Lower leg skin (tissue), 4 donors: ENCODE results near the gene TEX264. TPM values are rescaled to one million over a fixed set of nuclear protein-coding genes. Genes with fewer than 3 reads are reported as not detected.

Source experiments
- DNase-seq, 2 donors: peaks; one replicate each; pipeline ENCODE4 v3.0.0-alpha.2; 2019; ENCODE audit warnings: low spot score in 2 of 2
- H3K4me3 ChIP-seq: fragments of 200-600 bp; sonication (generic); 2 replicates; pipeline ENCODE4 v1.5.1; 2017; ENCODE audit warnings: mild to moderate bottlenecking, low read depth; ENCODE audit not compliant: poor library complexity, severe bottlenecking
- CTCF ChIP-seq, 3 donors: fragments of 450-650 bp; IDR thresholded peaks; one replicate each; pipeline ENCODE4 v1.5.1; 2016; ENCODE audit warnings: antibody characterized with exemption in 3 of 3, mild to moderate bottlenecking in 3 of 3, moderate library complexity in 2 of 3
- POLR2A ChIP-seq, 2 donors: fragments of 450-650 bp; IDR thresholded peaks; one replicate each; pipeline ENCODE4 v1.6.1; 2016 to 2017; ENCODE audit warnings: antibody characterized with exemption in 2 of 2, mild to moderate bottlenecking in 1 of 2, moderate library complexity in 1 of 2
- WGBS, 2 donors: methylation state at CpG; one replicate each; pipeline ENCODE4 v1.1.5; 2018; 5-methylcytosine and 5-hydroxymethylcytosine counted together
- intact Hi-C: fragments of 100-400 bp; cut with DNase I; formaldehyde crosslinking; loops from one replicate; pipeline ENCODE4 v1.15.0; 2023; ENCODE audit warnings: low total_unique reads
- total RNA-seq, 4 donors: library from RNA; depleted of rRNA; stranded (reverse); fragments of >200 nt; gene quantifications; one replicate each; pipeline ENCODE4 v1.1.0, GENCODE V29; 2016

TEX264 gene
- total RNA-seq, 4 donors from 2014 or later, result 103 to 232 (median 134) TPM

GRCh38 chr3:51691949-51692348, 20.9 kb downstream of the TEX264 start:
- no peak overlapping the region for H3K4me3 ChIP-seq
- DNase-seq, result no peak
- 30 to 32% methylated on average over 3 of the region's 3 CpGs for WGBS, 2 donors
- no peak for TF ChIP-seq CTCF (IDR thresholded peaks at IDR 0.05)
- TF ChIP-seq POLR2A (IDR thresholded peaks at IDR 0.05), result no peak
- intact Hi-C loops, result no loop called here

GRCh38 chr3:51692980-51693395, 21.9 kb downstream of the TEX264 start:
- no peak for DNase-seq
- TF ChIP-seq CTCF (IDR thresholded peaks at IDR 0.05) (no peak), POLR2A (IDR thresholded peaks at IDR 0.05) (no peak)
- intact Hi-C loops, result no loop called here
- no peak overlapping the region for H3K4me3 ChIP-seq
- 75 to 77% methylated on average over 8 of the region's 8 CpGs for WGBS, 2 donors

GRCh38 chr3:51696954-51697353, 25.9 kb downstream of the TEX264 start:
- WGBS, 2 donors, result 93 to 96% methylated on average over 10 of the region's 10 CpGs
- no peak for TF ChIP-seq CTCF (IDR thresholded peaks at IDR 0.05)
- TF ChIP-seq POLR2A (IDR thresholded peaks at IDR 0.05), result no peak
- no peak for DNase-seq
- H3K4me3 ChIP-seq, result no peak overlapping the region
- intact Hi-C loops, result no loop called here

- H3K4me3 ChIP-seq, result no peak overlapping the region
- WGBS, 2 donors, result 95 to 100% methylated on average over 6 of the region's 6 CpGs
- TF ChIP-seq CTCF (IDR thresholded peaks at IDR 0.05) (no peak), POLR2A (IDR thresholded peaks at IDR 0.05) (no peak)
- no peak for DNase-seq
- intact Hi-C loops, result no loop called here
Measured at GRCh38 chr3:51698209-51698608, 27.2 kb downstream of the TEX264 start.

- TF ChIP-seq POLR2A (IDR thresholded peaks at IDR 0.05) (no peak), CTCF (IDR thresholded peaks at IDR 0.05) (no peak)
- intact Hi-C loops, result no loop called here
- DNase-seq, result no peak
- no peak overlapping the region for H3K4me3 ChIP-seq
- 86 to 97% methylated on average over 2 of the region's 2 CpGs for WGBS, 2 donors
Measured at GRCh38 chr3:51700403-51700802, 29.4 kb downstream of the TEX264 start.

- DNase-seq, result no peak
- 86 to 100% methylated on average over 2 of the region's 2 CpGs for WGBS, 2 donors
- no peak overlapping the region for H3K4me3 ChIP-seq
- intact Hi-C loops, result no loop called here
- no peak for TF ChIP-seq CTCF (IDR thresholded peaks at IDR 0.05)
- TF ChIP-seq POLR2A (IDR thresholded peaks at IDR 0.05), result no peak
Measured at GRCh38 chr3:51702156-51702555, 31.1 kb downstream of the TEX264 start.
